ENCODE results near the gene GGT7.

- no peak for TF ChIP-seq POLR2A (IDR thresholded peaks at IDR 0.05)
- no peak for TF ChIP-seq CTCF (IDR thresholded peaks at IDR 0.05)
These were observed 74.3 kb downstream of the GGT7 start for GRCh38 chr20:34798328-34798727.
